Neural cell (in vitro differentiated cells): ENCODE measurements around the gene CACNA1C.

ENCODE experiments used
- EP300 ChIP-seq: fragments of 450-650 bp; conservative IDR thresholded peaks from 2 replicates; pipeline ENCODE4 v1.6.1; 2014; ENCODE audit warnings: antibody characterized with exemption, mild to moderate bottlenecking, moderate library complexity; ENCODE audit not compliant: poor library complexity, severe bottlenecking
- EZH2 ChIP-seq: fragments of 200-600, 300-800 bp; shearing (Covaris generic), sonication (generic); IDR thresholded peaks from 2 replicates; pipeline ENCODE4 v1.6.1; 2014; ENCODE audit warnings: antibody characterized with exemption, low read length, borderline replicate concordance, mild to moderate bottlenecking; ENCODE audit not compliant: insufficient read depth, poor library complexity, severe bottlenecking
- POLR2AphosphoS5 ChIP-seq: IDR thresholded peaks from 2 replicates; pipeline ENCODE4 v1.6.1; 2012
- RAD21 ChIP-seq: fragments of 450-650 bp; conservative IDR thresholded peaks from 2 replicates; pipeline ENCODE4 v1.6.1; 2014; ENCODE audit warnings: antibody characterized with exemption, mild to moderate bottlenecking, moderate library complexity
- REST ChIP-seq: IDR thresholded peaks from 2 replicates; pipeline ENCODE4 v1.6.1; 2012; ENCODE audit warnings: borderline replicate concordance
- TAF1 ChIP-seq: IDR thresholded peaks from 2 replicates; pipeline ENCODE4 v1.6.1; 2012; ENCODE audit warnings: low read depth
- TF ChIP-seq, protein P1 (sequence below): fragments of 450-650 bp; IDR thresholded peaks from 2 replicates; pipeline ENCODE4 v1.5.1; 2014; ENCODE audit warnings: antibody characterized with exemption, mild to moderate bottlenecking, moderate library complexity; ENCODE audit not compliant: poor library complexity, severe bottlenecking

GRCh38 chr12:2248901-2249381 lies 196.2 kb downstream of the CACNA1C start:
- TF ChIP-seq POLR2AphosphoS5, result no peak
- no peak for TF ChIP-seq EZH2
- TF ChIP-seq, protein P1, sequence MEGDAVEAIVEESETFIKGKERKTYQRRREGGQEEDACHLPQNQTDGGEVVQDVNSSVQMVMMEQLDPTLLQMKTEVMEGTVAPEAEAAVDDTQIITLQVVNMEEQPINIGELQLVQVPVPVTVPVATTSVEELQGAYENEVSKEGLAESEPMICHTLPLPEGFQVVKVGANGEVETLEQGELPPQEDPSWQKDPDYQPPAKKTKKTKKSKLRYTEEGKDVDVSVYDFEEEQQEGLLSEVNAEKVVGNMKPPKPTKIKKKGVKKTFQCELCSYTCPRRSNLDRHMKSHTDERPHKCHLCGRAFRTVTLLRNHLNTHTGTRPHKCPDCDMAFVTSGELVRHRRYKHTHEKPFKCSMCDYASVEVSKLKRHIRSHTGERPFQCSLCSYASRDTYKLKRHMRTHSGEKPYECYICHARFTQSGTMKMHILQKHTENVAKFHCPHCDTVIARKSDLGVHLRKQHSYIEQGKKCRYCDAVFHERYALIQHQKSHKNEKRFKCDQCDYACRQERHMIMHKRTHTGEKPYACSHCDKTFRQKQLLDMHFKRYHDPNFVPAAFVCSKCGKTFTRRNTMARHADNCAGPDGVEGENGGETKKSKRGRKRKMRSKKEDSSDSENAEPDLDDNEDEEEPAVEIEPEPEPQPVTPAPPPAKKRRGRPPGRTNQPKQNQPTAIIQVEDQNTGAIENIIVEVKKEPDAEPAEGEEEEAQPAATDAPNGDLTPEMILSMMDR, result no peak
- TF ChIP-seq RAD21, result no peak
- no peak for TF ChIP-seq EP300
- no peak for TF ChIP-seq REST
- no peak for TF ChIP-seq TAF1
